Lower leg skin (tissue), 3 donors: ENCODE results near the gene GLRB.

Experiments
- CTCF ChIP-seq, 3 donors: fragments of 450-650 bp; IDR thresholded peaks; one replicate each; pipeline ENCODE4 v1.5.1; 2016; ENCODE audit warnings: antibody characterized with exemption in 3 of 3, mild to moderate bottlenecking in 3 of 3, moderate library complexity in 2 of 3
- POLR2A ChIP-seq, 2 donors: fragments of 450-650 bp; IDR thresholded peaks; one replicate each; pipeline ENCODE4 v1.6.1; 2016 to 2017; ENCODE audit warnings: antibody characterized with exemption in 2 of 2, mild to moderate bottlenecking in 1 of 2, moderate library complexity in 1 of 2

- TF ChIP-seq POLR2A (IDR thresholded peaks at IDR 0.05) (no peak), CTCF (IDR thresholded peaks at IDR 0.05) (no peak)
These were observed 23.4 kb upstream of the GLRB start for GRCh38 chr4:157052429-157053040.
